NCI-H446 treated with DMSO at 0.1 percent for 48 hours (cell line): ENCODE data around the gene PRND.
"Not testable (repeated sequence)": the region's sequence is repeated elsewhere in the genome, so short reads cannot be mapped to it uniquely, and the experiment has no call there.

Source experiments
- DNase-seq: peaks from one replicate; lab custom pipeline; 2025; lab: John Stamatoyannopoulos, UW

The PRND gene

GRCh38 chr20:4708856-4709255, 12.9 kb upstream of the PRND start:
- no peak for DNase-seq

DNA sequence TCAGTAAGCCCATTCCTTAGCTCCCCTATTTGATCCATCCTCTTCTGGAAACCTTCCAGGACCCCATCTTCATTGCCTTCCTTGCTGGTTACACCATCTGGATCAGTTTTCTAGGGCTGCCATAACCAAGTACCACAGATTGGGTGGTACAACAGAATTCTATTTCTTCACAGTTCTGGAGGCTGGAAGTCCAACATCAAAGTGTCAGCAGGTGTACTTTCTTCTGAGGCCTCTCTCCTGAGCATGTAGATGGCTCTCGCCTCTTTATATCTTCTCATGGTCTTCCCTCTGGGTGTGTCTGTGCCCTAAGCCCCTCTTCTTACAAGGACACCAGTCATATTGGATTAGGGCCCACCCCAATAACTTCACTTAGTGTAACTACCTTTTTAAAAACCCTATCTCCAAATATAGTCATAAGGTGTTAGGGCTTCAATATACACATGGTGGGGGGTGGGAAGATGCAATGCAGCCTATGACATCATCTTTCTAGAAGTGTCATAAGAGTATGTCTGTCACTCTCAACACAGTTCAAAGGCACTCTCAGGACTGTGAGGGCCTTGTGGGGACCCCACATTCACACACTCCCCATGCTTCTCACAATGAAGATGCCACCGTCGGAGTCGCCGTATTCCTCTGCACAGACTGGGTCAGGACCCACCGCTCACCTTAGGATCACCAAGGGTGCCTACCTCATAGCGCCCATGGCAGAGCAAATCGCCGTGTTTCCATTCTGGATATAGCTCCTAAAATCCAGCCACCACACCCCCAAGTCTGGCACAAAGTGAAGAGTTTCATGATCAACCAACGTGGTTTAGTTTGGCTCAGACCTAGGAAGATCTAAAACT, 12.2 kb upstream of the PRND start:
- DNase-seq = no peak

DNA sequence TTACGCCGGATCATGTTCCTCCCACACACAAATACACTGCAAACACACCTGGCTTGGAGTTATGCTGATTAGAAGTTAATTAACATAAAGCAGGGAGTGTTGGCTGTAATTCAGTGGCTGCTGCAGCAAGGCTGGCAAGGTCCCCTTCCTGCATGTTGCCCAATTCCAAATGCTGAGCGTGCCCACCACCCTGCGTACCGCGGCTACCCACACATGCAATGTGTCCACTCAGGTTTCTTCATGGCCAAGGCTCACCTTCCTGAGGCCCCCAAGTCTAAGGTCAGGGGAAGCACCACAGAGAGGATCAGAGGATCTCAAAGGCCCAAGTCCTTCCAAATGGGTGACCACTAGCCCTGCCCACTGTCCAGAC, 11.6 kb upstream of the PRND start:
- no peak for DNase-seq

GRCh38 chr20:4711511-4711910, 10.2 kb upstream of the PRND start:
- DNase-seq = no peak

GRCh38 chr20:4713401-4713800, 8.3 kb upstream of the PRND start:
- no peak for DNase-seq

- DNase-seq = no peak
These were observed 6.9 kb upstream of the PRND start for GRCh38 chr20:4714818-4715217.

DNA sequence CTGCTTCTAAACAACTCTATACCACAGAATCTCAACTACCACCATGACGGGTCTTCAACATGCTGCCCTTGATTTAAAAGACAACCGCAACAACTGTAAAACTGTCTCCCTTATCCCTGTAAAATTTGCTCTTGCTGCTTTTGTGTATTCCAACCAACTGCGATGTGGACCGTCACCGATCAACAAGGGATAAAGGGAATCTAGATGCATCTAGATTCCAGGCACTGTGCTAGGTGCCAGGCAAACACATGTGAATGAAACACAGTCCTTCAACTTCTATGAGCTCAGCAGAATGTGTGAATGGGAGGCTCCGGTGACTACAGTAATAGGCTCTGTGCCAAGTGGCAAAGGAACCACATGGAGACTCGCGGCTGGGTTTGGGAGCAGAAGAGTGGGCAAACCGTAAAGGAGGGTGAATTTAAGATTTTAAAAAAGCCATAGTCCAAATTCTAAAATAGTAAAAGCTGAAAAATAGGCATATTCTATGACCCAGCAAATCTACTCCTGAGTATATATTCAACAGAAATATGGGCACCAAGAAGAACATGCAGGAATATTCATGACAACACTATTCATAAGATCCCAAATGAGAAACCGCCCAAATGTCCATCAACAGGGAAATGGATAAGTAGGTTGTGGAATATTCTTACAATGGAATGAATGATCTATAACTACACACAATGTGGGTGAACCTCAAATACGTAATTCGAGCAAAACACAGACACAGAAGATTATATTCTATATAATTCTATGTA, 3.7 kb upstream of the PRND start:
- no peak for DNase-seq

DNA sequence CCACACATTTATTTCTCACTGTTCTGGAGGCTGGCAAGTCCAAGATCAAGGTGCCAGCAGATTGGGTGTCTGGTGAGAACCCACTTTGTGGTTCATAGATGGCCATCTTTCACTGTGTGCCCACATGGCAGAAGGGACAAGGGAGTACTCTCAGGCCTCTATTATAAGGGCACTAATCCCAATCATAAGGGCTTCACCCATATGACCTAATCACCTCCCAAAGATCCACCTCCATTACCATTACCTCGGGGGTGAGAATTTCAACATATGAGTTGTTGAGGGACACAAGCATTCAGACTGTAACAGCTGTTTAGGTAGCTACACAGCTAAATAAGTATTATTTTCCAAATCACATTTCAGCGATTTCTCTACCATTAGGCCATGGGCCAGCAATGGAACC, 2.5 kb upstream of the PRND start:
- DNase-seq = no peak

- no peak for DNase-seq
These were observed 1.4 kb upstream of the PRND start for GRCh38 chr20:4720041-4720976.

DNA sequence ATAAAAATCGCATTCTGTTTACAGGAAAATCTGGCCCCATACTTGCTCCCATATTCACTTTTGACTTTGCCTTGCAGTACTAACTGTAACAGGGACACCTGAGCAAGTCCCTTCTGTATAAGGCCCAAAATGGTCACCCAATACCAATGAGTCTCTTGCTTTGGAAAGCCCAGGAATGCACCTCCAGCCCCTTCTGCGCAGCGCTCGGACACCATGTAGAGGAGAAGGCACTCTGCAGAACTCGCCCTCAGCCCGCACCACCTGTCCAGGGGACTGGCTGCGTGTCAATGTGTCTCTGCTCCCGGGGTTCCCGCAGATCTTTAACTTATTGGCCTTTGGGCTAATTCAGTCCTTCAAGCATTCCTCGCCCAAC, 746 bp upstream of the PRND start:
- no peak for DNase-seq

- DNase-seq = no peak
These were observed 862 bp downstream of the PRND start for GRCh38 chr20:4722571-4722970.

- DNase-seq = no peak
These were observed 1.3 kb downstream of the PRND start for GRCh38 chr20:4722993-4723392.

DNA sequence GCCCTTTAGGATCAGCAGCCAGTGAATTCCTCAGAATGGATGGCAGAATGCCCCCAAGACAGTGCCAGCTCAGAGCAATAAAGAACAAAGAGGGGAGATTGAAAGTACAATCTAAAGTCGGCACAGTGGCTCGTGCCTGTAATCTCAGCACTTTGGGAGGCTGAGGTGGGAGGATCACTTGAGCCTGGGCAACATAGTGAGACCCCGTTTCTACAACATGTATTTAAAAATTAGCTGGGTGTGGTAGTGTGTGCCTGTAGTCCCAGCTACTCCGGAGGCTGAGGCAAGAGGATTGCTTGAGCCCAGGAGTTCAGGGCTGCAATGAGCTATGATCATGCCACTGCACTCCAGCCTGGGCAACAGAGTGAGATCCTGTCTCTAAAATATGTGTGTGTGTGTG, 1.8 kb downstream of the PRND start:
- DNase-seq = not testable (repeated sequence)

GRCh38 chr20:4724459-4725262, 3.0 kb downstream of the PRND start:
- no peak for DNase-seq

DNA sequence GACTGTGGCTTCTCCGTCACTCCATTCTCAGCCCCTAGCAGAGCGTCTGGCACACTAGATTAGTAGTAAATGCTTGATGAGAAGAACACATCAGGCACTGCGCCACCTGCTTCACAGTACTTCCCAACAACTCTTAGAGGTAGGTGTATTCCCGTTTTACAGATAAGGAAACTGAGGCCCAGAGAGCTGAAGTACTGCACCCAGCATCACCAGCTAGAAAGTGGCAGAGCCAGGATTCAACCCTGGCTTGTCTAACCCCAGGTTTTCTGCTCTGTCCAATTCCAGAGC, 3.5 kb downstream of the PRND start:
- no peak for DNase-seq

GRCh38 chr20:4726710-4727397, 5.1 kb downstream of the PRND start:
- DNase-seq = no peak

- no peak for DNase-seq
These were observed 6.5 kb downstream of the PRND start for GRCh38 chr20:4728120-4728760.

DNA sequence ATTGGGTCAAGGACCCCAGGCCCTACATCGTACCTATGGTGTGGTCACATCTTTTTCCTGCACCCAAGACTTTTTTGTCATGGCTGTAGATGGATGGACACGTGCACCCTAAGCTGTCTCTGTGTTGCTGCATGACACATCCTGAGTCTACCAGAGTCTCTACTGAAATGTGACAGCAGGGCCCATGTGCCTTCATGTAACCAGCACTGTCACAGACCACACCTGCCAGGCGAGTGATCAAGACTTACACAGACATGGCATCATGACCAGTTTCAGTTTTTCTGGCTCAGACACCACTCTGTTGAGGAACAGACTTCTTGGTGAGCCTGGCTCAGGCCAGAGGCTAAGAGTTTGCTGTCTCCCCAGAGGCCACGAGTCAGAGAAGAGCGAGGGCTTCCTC, 7.6 kb downstream of the PRND start:
- no peak for DNase-seq

DNA sequence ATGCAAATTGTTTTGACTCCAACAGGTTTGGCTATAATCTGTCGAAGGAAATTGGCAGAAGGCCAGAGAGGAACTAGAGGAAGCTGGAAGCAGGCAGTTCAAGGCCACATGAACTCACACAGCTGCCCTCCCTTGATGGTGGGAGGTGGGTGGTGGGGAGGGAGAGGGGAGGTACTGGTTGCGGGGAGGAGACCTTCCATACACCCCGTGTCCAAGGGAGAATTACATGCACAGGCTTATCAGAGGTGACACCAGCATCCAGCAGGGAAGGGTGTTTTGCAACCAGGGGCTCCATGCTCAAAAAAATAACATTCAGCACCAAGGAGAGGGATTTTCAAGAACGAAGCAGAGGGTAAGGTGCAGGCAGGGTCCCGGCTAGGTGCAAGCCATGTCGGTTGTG, 9.1 kb downstream of the PRND start:
- DNase-seq = no peak

GRCh38 chr20:4736875-4737274, 15.2 kb downstream of the PRND start:
- DNase-seq = no peak
